Tibial nerve (tissue), 4 donors: Measurements from ENCODE around the gene CHAC2.

ENCODE experiments used
- CTCF ChIP-seq, 5 experiments: fragments of 200-600 bp in 3 of 5; fragments of 450-650 bp in 2 of 5; sonication (generic) in 3 of 5; IDR thresholded peaks; one replicate each; pipeline ENCODE4 v1.5.1; 2016 to 2019; ENCODE audit warnings: antibody characterized with exemption in 5 of 5, mild to moderate bottlenecking in 3 of 5, moderate library complexity in 2 of 5
- EP300 ChIP-seq, 2 donors: sonication (generic); formaldehyde crosslinking; IDR thresholded peaks; one replicate each; pipeline ENCODE4 v1.6.1; 2017; ENCODE audit warnings: antibody characterized with exemption in 2 of 2, mild to moderate bottlenecking in 1 of 2
- POLR2A ChIP-seq, 2 donors: fragments of 450-650 bp; IDR thresholded peaks; one replicate each; pipeline ENCODE4 v1.6.1; 2017; ENCODE audit warnings: antibody characterized with exemption in 2 of 2, mild to moderate bottlenecking in 2 of 2, moderate library complexity in 2 of 2

GRCh38 chr2:53819634-53820033 is 52.0 kb downstream of the CHAC2 start:
- TF ChIP-seq CTCF (IDR thresholded peaks at IDR 0.05) (no peak), POLR2A (IDR thresholded peaks at IDR 0.05) (no peak), EP300 (IDR thresholded peaks at IDR 0.05) (no peak)
